GM21360 (cell line): Measurements from ENCODE around the gene RAPGEF3.

Experiments used
- ATAC-seq: cut with Tn5 transposase; IDR thresholded peaks from one replicate; pipeline ENCODE4 v1.9.1; 2021; ENCODE audit warnings: mild to moderate bottlenecking, moderate library complexity; ENCODE audit not compliant: unreplicated experiment

RAPGEF3 gene

GRCh38 chr12:47705566-47706425, 52.9 kb downstream of the RAPGEF3 start, which contains the start of gene RPAP3:
TSS of gene RPAP3 (minus strand) at chr12:47706030. CDS start at chr12:47702840, 3,190 bp downstream.
- peak; percentile 77 for ATAC-seq

GRCh38 chr12:47705229-47705565, 53.5 kb downstream of the RAPGEF3 start:
- ATAC-seq, result no peak

GRCh38 chr12:47704719-47705118, 54.0 kb downstream of the RAPGEF3 start:
- ATAC-seq, result no peak

GRCh38 chr12:47700263-47700662, 58.4 kb downstream of the RAPGEF3 start:
- no peak for ATAC-seq

GRCh38 chr12:47698631-47699030, 60.0 kb downstream of the RAPGEF3 start:
- no peak for ATAC-seq

GRCh38 chr12:47698055-47698454, 60.6 kb downstream of the RAPGEF3 start:
- ATAC-seq, result no peak

- no peak for ATAC-seq
Measured at GRCh38 chr12:47689215-47689614, 69.5 kb downstream of the RAPGEF3 start.

- no peak for ATAC-seq
Measured at GRCh38 chr12:47687636-47688035, 71.0 kb downstream of the RAPGEF3 start.

GRCh38 chr12:47686645-47687240, 71.9 kb downstream of the RAPGEF3 start:
- no peak for ATAC-seq
